Vagina (tissue), 2 donors: ENCODE data around the gene SERPINB1. TPM values are rescaled to one million over a fixed set of nuclear protein-coding genes. Genes with fewer than 3 reads are reported as not detected.

Experiments
- DNase-seq, 2 donors: peaks; one replicate each; pipeline ENCODE4 v3.0.0-alpha.2; 2017; ENCODE audit errors: extremely low spot score in 2 of 2
- H3K27ac ChIP-seq: fragments of 200-600 bp; sonication (generic); one replicate; pipeline ENCODE4 v1.5.1; 2019
- H3K27me3 ChIP-seq: fragments of 200-600 bp; sonication (generic); one replicate; pipeline ENCODE4 v1.5.1; 2019
- H3K36me3 ChIP-seq, 2 donors: fragments of 200-600 bp; sonication (generic); one replicate each; pipeline ENCODE4 v1.5.1; 2017 to 2019
- H3K4me1 ChIP-seq: fragments of 200-600 bp; sonication (generic); one replicate; pipeline ENCODE4 v1.5.1; 2019
- H3K4me3 ChIP-seq, 2 donors: fragments of 200-600 bp; sonication (generic); 1 replicate in 1 of 2; 2 replicates in 1 of 2; pipeline ENCODE4 v1.5.1; 2016 to 2019
- H3K9me3 ChIP-seq: fragments of 200-600 bp; sonication (generic); one replicate; pipeline ENCODE4 v1.5.1; 2019
- POLR2A ChIP-seq, 2 donors: fragments of 450-650 bp; IDR thresholded peaks; one replicate each; pipeline ENCODE4 v1.6.1; 2017; ENCODE audit warnings: antibody characterized with exemption in 2 of 2, mild to moderate bottlenecking in 2 of 2, moderate library complexity in 2 of 2
- POLR2AphosphoS5 ChIP-seq, 2 donors: sonication (generic); formaldehyde crosslinking; IDR thresholded peaks; one replicate each; pipeline ENCODE4 v1.9.0; 2017; ENCODE audit warnings: antibody characterized with exemption in 2 of 2, mild to moderate bottlenecking in 2 of 2, low read depth in 1 of 2; ENCODE audit not compliant: insufficient read depth in 1 of 2
- intact Hi-C: fragments of 100-400 bp; cut with DNase I; formaldehyde crosslinking; loops from one replicate; pipeline ENCODE4 v1.15.1; 2023
- total RNA-seq: library from RNA; depleted of rRNA; stranded (reverse); fragments of >200 nt; gene quantifications from one replicate; pipeline ENCODE4 v1.2.3, GENCODE V29; 2016
- TF ChIP-seq, protein P1 (sequence below), 3 experiments: fragments of 450-650 bp in 2 of 3; fragments of 200-600 bp in 1 of 3; sonication (generic) in 1 of 3; IDR thresholded peaks; one replicate each; pipeline ENCODE4 v1.5.1; 2017 to 2019; ENCODE audit warnings: antibody characterized with exemption in 3 of 3, mild to moderate bottlenecking in 2 of 3, moderate library complexity in 2 of 3

The SERPINB1 gene
- total RNA-seq, 1 donor from 2014 or later = 38.1 TPM

DNA sequence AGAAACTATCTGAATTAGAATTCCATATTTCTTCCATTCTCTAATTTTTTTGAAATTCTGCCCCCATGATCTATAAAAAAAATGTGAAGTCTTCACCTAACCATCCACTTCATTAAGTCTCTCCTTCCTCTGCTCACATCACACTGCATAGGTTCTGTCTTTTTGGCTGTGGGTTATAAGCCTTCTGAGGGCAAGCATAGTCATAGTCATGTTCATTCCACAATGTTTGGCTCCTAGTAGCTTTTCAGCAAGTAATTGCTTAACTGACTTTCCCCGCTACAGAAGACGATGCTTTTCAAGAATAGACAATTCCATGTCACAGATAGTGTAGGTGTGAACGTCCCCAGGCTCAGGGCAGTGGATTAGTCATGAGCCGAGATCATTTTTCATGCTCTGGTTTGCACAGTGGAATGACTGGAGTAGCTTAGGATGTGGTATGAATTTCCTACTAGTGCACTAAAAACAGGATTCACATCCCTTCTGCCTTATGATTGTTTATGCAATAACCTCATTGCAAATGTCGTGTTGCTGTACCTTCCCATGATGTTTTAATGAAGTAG lies 47.4 kb downstream of the SERPINB1 start:
- TF ChIP-seq, protein P1, sequence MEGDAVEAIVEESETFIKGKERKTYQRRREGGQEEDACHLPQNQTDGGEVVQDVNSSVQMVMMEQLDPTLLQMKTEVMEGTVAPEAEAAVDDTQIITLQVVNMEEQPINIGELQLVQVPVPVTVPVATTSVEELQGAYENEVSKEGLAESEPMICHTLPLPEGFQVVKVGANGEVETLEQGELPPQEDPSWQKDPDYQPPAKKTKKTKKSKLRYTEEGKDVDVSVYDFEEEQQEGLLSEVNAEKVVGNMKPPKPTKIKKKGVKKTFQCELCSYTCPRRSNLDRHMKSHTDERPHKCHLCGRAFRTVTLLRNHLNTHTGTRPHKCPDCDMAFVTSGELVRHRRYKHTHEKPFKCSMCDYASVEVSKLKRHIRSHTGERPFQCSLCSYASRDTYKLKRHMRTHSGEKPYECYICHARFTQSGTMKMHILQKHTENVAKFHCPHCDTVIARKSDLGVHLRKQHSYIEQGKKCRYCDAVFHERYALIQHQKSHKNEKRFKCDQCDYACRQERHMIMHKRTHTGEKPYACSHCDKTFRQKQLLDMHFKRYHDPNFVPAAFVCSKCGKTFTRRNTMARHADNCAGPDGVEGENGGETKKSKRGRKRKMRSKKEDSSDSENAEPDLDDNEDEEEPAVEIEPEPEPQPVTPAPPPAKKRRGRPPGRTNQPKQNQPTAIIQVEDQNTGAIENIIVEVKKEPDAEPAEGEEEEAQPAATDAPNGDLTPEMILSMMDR (IDR thresholded peaks at IDR 0.05) = no peak
- no peak for TF ChIP-seq POLR2AphosphoS5 (IDR thresholded peaks at IDR 0.05; ENCODE audit: insufficient read depth in 1 of 2, low read depth in 1 of 2)
- Histone ChIP-seq H3K27me3 (no peaks in the 10 kb centered on the region), H3K9me3 (no peaks in the 10 kb centered on the region), H3K27ac (no peak overlapping the region), H3K36me3 (no peaks in the 10 kb centered on the region), H3K4me3 (no peak overlapping the region), H3K4me1 (peaks cover 40% of the 10 kb centered on the region)
- DNase-seq = no peak
- intact Hi-C loops = loop anchor here (5.0 to 10.0 kb wide), 2 partner anchors 51 to 138 kb away; partner anchors contain the start of gene SERPINB1

DNA sequence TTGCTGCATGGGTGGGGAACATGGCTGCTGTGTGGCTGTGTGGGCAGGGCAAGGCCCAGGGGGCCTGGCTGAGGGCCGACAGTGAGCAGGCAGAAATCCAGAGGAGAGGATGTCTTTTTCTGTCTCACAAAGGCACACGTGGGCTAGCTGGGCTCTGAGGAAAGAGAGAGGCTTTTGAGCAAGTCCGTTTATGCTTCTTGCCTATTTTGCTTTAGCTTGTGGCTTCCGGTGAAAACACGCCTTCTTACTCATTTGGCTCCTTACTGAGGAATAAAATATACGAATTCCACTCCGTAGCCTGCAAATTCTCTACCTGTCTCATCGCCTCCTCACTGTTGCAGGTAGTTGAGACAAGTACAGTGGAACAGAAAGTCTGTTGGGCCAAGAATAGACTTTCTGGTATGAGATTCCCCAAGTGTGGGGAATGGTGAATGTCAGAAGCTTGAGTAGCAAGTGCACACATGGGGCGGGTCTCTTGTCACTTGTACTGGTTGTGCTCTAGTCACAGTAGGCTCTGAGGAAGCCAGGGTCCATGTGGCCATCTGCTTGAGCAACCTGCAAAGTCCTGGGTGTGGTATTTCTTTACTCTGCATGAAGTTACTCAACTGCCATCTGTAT lies 48.0 kb downstream of the SERPINB1 start:
- Histone ChIP-seq H3K4me3 (no peak overlapping the region), H3K27me3 (no peaks in the 10 kb centered on the region), H3K27ac (peak overlapping the region; percentile 39), H3K9me3 (no peaks in the 10 kb centered on the region), H3K36me3 (no peaks in the 10 kb centered on the region), H3K4me1 (peaks cover 40% of the 10 kb centered on the region)
- DNase-seq = no peak
- TF ChIP-seq, protein P1 (IDR thresholded peaks at IDR 0.05) = no peak
- TF ChIP-seq POLR2AphosphoS5 (IDR thresholded peaks at IDR 0.05; ENCODE audit: insufficient read depth in 1 of 2, low read depth in 1 of 2) = no peak
- no peak for TF ChIP-seq POLR2A (IDR thresholded peaks at IDR 0.05)
- intact Hi-C loops = loop anchor here (5.0 to 10.0 kb wide), 2 partner anchors 51 to 139 kb away; partner anchors contain the start of gene SERPINB1

DNA sequence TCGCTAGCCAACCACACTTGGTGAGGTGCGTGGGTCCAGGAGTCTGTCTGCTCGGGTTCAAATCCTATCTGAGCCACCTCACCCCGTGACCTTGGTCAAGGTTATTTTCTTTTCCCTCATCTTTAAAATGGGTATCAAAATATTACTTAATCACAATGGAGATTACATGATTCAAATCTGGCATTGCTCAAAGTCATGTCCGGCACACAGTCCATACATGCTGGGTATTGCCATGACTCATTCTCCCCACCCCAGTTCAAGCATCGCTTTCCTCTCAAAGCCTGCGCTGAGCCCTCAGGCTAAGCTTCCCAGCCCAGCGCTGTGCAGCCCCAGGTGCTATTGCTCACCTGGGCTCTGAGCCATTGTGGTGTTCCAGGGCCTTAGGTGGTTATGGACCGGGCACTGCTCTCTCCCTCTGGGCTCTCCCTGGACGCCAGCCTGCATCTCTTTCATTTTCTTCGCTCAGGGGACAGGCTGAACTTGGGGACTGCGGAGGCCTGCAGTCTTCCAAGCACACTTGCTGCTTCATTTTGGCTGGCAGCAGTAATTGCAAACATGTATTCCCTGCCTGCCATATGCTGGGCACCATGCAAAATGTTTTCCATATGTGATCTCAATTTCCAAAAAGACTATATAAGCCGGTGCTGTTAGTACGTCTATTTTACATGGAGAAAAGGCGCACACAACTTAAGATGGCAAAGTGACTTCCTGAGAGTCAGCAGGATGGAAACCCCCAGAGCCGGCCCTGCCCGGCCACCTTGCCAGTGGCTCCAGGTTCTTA lies 49.1 kb downstream of the SERPINB1 start:
- peak overlapping the region; percentile 39 for H3K27ac ChIP-seq
- TF ChIP-seq POLR2AphosphoS5 (IDR thresholded peaks at IDR 0.05; ENCODE audit: insufficient read depth in 1 of 2, low read depth in 1 of 2) = no peak
- TF ChIP-seq, protein P1 (IDR thresholded peaks at IDR 0.05) = no peak
- DNase-seq = peak in 1 of 2 donors; percentile 64
- no peak overlapping the region for H3K4me3 ChIP-seq
- H3K36me3 ChIP-seq = no peaks in the 10 kb centered on the region
- no peaks in the 10 kb centered on the region for H3K9me3 ChIP-seq
- intact Hi-C loops = loop anchor here (5.0 to 10.0 kb wide), 2 partner anchors 52 to 140 kb away; partner anchors contain the start of gene SERPINB1
- H3K27me3 ChIP-seq = no peaks in the 10 kb centered on the region
- peaks cover 40% of the 10 kb centered on the region for H3K4me1 ChIP-seq

DNA sequence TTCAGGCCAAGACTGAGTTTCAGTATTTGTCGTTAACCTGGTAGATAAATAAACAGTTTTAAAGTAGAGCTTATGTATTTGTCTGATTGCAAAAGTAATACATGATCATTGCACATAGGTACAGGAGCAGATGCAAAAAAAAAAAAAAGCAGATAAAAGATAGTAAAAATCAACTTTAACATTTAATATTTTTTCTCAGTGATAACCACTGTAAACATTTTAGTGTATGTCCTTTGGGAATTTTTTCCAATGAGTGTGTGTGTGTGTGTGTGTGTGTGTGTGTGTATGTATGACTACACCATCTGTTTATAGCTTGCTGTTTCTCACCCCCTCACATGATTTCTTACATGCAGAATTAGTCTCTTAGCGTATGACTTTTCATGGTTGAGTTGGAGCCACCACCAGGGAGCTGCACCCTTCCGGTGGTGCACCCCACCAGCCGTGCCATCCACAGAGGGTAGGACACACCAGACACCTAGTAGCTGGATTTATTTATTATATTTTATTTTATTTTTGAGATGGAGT lies 50.2 kb downstream of the SERPINB1 start:
- TF ChIP-seq POLR2A (IDR thresholded peaks at IDR 0.05) = no peak
- TF ChIP-seq, protein P1 (IDR thresholded peaks at IDR 0.05) = no peak
- DNase-seq = peak in 1 of 2 donors; percentile 49
- Histone ChIP-seq H3K4me3 (no peak overlapping the region), H3K4me1 (peaks cover 40% of the 10 kb centered on the region), H3K36me3 (no peaks in the 10 kb centered on the region), H3K27ac (peak overlapping the region; percentile 72), H3K27me3 (no peaks in the 10 kb centered on the region), H3K9me3 (no peaks in the 10 kb centered on the region)
- intact Hi-C loops = loop anchor here (5.0 to 10.0 kb wide), 2 partner anchors 53 to 141 kb away; partner anchors contain the start of gene SERPINB1
